ENCODE data around the gene TFPT.

DNA sequence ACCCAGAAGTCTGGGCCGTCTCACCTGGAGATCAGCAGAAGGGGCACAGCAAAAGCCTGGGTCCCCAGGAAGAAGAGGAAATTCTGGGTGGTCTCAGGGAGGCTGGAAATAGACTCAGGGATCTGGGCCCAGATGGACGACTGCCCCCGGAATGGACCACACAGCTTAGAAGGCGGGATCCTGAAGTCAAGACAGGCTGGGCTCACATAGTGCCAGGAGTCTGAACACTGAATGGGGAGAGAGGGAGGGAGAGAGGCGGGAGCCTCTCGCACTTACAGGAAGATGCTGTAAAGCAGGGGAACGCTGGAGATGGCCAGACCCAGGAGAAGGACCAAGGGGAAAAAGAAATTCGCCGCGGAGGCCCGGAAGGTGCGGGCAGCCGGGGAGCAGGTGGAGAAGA lies 45.4 kb upstream of the TFPT start:
- TF ChIP-seq, protein P1, sequence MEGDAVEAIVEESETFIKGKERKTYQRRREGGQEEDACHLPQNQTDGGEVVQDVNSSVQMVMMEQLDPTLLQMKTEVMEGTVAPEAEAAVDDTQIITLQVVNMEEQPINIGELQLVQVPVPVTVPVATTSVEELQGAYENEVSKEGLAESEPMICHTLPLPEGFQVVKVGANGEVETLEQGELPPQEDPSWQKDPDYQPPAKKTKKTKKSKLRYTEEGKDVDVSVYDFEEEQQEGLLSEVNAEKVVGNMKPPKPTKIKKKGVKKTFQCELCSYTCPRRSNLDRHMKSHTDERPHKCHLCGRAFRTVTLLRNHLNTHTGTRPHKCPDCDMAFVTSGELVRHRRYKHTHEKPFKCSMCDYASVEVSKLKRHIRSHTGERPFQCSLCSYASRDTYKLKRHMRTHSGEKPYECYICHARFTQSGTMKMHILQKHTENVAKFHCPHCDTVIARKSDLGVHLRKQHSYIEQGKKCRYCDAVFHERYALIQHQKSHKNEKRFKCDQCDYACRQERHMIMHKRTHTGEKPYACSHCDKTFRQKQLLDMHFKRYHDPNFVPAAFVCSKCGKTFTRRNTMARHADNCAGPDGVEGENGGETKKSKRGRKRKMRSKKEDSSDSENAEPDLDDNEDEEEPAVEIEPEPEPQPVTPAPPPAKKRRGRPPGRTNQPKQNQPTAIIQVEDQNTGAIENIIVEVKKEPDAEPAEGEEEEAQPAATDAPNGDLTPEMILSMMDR (IDR thresholded peaks at IDR 0.05; ENCODE audit: low read length): no peak
- TF ChIP-seq EZH2 (optimal IDR thresholded peaks at IDR 0.05; ENCODE audit: low read depth, low read length) (no peak), EZH2phosphoT487 (IDR thresholded peaks at IDR 0.05; ENCODE audit: low read length) (no peak)
